T-helper 17 cell (primary cell): ENCODE data around the gene C1R. TPM values are rescaled to one million over a fixed set of nuclear protein-coding genes. Genes with fewer than 3 reads are reported as not detected.

ENCODE experiments used
- ATAC-seq: fragments of 150-1000 bp; cut with Tn5 transposase; 2 replicates; pipeline ENCODE4 v1.10.0; 2021; ENCODE audit warnings: mild to moderate bottlenecking, moderate library complexity
- DNase-seq, 3 donors: peaks; one replicate each; pipeline versions ENCODE4 v3.0.0 to v3.0.0-alpha.2; 2020 to 2021
- H3K9me3 ChIP-seq: one replicate; pipeline ENCODE4 v1.7.0; 2013; ENCODE audit warnings: low read length, mild to moderate bottlenecking; ENCODE audit not compliant: control insufficient read depth, poor library complexity, severe bottlenecking
- H3K27ac Mint-ChIP-seq: one replicate; pipeline ENCODE4 v1.8.0; 2022; ENCODE audit warnings: mild to moderate bottlenecking, moderate library complexity, mixed read lengths
- H3K27me3 Mint-ChIP-seq: one replicate; pipeline ENCODE4 v1.8.0; 2022; ENCODE audit warnings: mixed read lengths
- H3K36me3 Mint-ChIP-seq: one replicate; pipeline ENCODE4 v1.8.0; 2022; ENCODE audit warnings: low read depth, mixed read lengths
- H3K4me1 Mint-ChIP-seq: one replicate; pipeline ENCODE4 v1.8.0; 2022; ENCODE audit warnings: mild to moderate bottlenecking, mixed read lengths
- H3K4me3 Mint-ChIP-seq: one replicate; pipeline ENCODE4 v1.8.0; 2022; ENCODE audit warnings: mild to moderate bottlenecking, moderate library complexity, mixed read lengths
- total RNA-seq, 4 donors: library from RNA in 2 of 4; stranded (reverse) in 2 of 4; gene quantifications; one replicate each; pipeline ENCODE4 v1.2.3 and lab custom pipeline; 2022 to 2026

Gene C1R
- total RNA-seq, 2 donors from 2014 or later: 3.4 to 7.2 TPM

DNA sequence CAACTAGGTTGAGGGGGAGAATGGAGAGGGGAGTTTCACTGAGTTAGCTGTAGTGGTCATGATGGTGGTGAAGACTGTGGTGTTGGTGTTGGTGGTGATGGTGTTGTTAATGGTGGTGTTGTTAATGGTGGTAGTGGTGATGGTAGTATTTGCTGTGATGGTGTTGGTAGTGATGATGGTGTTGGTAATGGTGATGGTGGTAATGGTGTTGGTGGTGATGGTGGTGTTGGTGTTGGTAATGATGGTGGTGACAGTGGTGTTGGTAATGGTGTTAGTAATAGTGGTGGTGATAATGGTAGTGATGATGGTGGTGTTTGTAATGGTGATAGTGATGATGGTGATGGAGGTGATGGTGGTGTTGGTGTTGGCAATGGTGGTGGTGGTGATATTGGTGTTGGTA lies 9.1 kb downstream of the C1R start:
- no peak for DNase-seq
- Mint-ChIP-seq H3K27ac (no peak overlapping the region), H3K4me1 (no peaks in the 10 kb centered on the region), H3K36me3 (peaks cover 3% of the 10 kb centered on the region), H3K27me3 (no peaks in the 10 kb centered on the region), H3K4me3 (no peak overlapping the region)
- ATAC-seq: no peak
- H3K9me3 ChIP-seq: no peaks in the 10 kb centered on the region

DNA sequence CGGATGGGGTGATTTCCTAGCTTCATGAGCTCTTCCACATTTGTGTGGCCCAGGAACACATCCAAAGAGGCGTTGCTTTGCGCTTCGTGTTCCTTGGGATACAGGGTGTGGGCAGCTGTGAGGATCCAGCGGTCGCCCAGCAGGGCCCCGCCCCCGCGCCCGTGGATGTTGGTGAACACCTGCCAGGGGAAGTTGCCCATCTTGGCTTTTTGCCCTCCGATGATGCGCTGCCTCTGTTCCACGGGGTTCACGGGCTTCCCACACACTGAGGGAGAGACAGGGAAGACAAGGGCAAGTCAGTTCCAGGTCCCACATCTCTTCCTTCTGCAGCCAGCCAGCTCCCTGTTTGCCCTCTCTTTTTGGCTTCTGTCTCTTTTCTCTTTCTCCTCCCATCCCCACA lies 11.2 kb downstream of the C1R start:
- H3K27ac Mint-ChIP-seq: no peak overlapping the region
- no peak for ATAC-seq
- peaks cover 5% of the 10 kb centered on the region for H3K36me3 Mint-ChIP-seq
- H3K4me3 Mint-ChIP-seq: no peak overlapping the region
- no peak for DNase-seq
- peaks cover 5% of the 10 kb centered on the region for H3K4me1 Mint-ChIP-seq
- H3K27me3 Mint-ChIP-seq: peaks cover 10% of the 10 kb centered on the region
- H3K9me3 ChIP-seq: no peaks in the 10 kb centered on the region

GRCh38 chr12:7079826-7080125 lies 12.5 kb downstream of the C1R start:
- no peak for ATAC-seq
- Mint-ChIP-seq H3K27ac (no peak overlapping the region), H3K36me3 (peaks cover 10% of the 10 kb centered on the region), H3K4me3 (no peak overlapping the region), H3K27me3 (peaks cover 17% of the 10 kb centered on the region), H3K4me1 (peaks cover 12% of the 10 kb centered on the region)
- no peak for DNase-seq
- no peaks in the 10 kb centered on the region for H3K9me3 ChIP-seq

- no peaks in the 10 kb centered on the region for H3K9me3 ChIP-seq
- peaks cover 8% of the 10 kb centered on the region for H3K36me3 Mint-ChIP-seq
Observed at GRCh38 chr12:7078163-7078562, 14.1 kb downstream of the C1R start.

DNA sequence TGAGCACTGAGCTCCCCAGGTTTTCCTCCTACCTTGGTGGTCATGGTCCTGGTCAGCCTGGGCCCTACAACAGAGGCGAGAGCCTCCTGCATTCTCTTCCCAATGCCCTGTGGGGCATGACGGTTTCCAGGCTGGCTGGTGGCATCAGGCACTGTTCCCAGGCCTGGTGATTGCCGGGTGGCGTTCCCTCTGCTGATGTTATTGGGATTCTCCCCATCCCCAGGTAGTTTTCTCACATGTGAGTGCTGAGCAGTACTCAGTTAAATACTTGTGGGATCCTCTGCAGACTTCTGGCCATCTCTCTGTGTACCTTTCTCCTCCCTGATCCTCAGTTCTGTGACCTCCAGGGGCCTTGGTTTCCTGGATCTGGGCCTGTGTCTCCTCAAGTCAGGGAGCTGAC lies 15.8 kb downstream of the C1R start:
- ATAC-seq (no peak), DNase-seq (no peak)
- Mint-ChIP-seq H3K4me1 (peaks cover 12% of the 10 kb centered on the region), H3K4me3 (no peak overlapping the region), H3K27me3 (peaks cover 35% of the 10 kb centered on the region), H3K36me3 (peaks cover 7% of the 10 kb centered on the region), H3K27ac (peak overlapping the region; percentile 87)
- no peaks in the 10 kb centered on the region for H3K9me3 ChIP-seq

More at GRCh38 chr12:7078163-7078562, 14.1 kb downstream of the C1R start:
- Mint-ChIP-seq H3K27ac (no peak overlapping the region), H3K4me3 (no peak overlapping the region), H3K4me1 (peaks cover 12% of the 10 kb centered on the region), H3K27me3 (peaks cover 23% of the 10 kb centered on the region)
- no peak for DNase-seq
- no peak for ATAC-seq

DNA sequence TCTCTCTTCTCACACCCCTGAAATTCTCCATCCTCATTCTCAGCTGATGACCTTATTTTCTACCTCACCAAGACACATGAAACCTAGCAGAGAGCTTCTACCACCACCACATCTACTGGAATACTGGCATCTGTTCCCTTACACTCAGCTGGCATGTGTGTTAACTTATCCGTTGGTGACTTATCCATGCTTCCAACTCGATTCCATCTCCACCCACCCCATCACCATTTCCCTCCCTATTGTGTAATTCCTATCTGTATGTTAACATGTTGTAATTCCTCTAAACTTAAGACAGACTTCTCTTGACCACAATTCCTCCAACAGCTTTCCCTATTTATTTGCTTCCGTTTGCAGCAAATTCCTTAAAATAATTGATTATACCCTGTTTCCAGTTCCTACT lies 16.3 kb downstream of the C1R start:
- Mint-ChIP-seq H3K27ac (peak overlapping the region; percentile 87), H3K27me3 (peaks cover 35% of the 10 kb centered on the region), H3K36me3 (peaks cover 7% of the 10 kb centered on the region), H3K4me3 (no peak overlapping the region), H3K4me1 (peaks cover 12% of the 10 kb centered on the region)
- no peaks in the 10 kb centered on the region for H3K9me3 ChIP-seq
- no peak for ATAC-seq
- no peak for DNase-seq

DNA sequence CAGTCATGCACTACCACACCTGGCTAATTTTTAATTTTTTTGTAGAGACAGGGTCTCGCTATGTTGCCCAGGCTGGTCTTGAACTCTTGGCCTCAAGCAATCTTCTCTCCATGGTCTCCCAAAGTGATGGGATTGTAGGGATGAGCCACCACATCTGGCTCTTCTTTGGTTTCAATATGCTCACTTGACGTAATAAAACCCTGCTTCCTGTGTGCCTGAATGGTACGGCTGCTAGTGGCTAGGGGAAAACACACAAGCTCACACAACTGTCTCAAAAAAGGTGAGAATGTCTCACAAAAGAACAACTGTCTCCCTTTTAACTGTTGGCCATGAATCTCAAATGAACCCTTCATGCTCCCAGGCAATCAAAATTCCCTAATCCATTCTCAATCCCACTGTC lies 16.7 kb downstream of the C1R start:
- ATAC-seq: peak; percentile 28
- no peak for DNase-seq
- Mint-ChIP-seq H3K27me3 (peaks cover 40% of the 10 kb centered on the region), H3K27ac (peak overlapping the region; percentile 87), H3K4me3 (no peak overlapping the region), H3K36me3 (peaks cover 7% of the 10 kb centered on the region), H3K4me1 (peaks cover 12% of the 10 kb centered on the region)
- no peaks in the 10 kb centered on the region for H3K9me3 ChIP-seq

DNA sequence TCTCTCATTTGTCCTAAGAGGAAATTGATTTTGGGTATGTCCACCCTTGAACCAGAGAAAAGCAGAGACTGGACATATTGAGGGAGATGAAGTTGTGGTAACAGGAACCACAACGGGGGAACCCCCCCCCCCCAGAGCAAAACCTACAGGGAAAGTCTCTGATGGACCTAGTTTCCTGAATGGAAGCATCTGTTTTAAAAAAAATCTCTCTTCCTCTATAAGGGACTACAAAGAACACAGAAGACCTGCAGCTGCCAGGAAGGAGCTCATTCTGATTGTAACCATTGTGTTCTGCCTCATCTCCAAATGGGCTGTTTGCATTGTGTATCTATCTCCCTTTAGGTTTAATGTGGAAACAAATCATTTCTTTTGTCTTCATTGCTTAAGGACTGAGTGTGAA lies 18.3 kb downstream of the C1R start:
- ATAC-seq: no peak
- peaks cover 53% of the 10 kb centered on the region for H3K27me3 Mint-ChIP-seq

GRCh38 chr12:7072554-7072953 lies 19.7 kb downstream of the C1R start:
- no peaks in the 10 kb centered on the region for H3K9me3 ChIP-seq
- H3K36me3 Mint-ChIP-seq: peaks cover 11% of the 10 kb centered on the region
- H3K4me1 Mint-ChIP-seq: peaks cover 12% of the 10 kb centered on the region
- H3K27me3 Mint-ChIP-seq: peaks cover 65% of the 10 kb centered on the region
- H3K27ac Mint-ChIP-seq: no peak overlapping the region
- ATAC-seq: no peak
- H3K4me3 Mint-ChIP-seq: no peak overlapping the region
- DNase-seq: no peak

More for the DNA sequence above, 18.3 kb downstream of the C1R start:
- Mint-ChIP-seq H3K4me3 (no peak overlapping the region), H3K36me3 (peaks cover 7% of the 10 kb centered on the region), H3K27ac (no peak overlapping the region), H3K4me1 (peaks cover 12% of the 10 kb centered on the region)
- no peaks in the 10 kb centered on the region for H3K9me3 ChIP-seq
- no peak for DNase-seq

- H3K27me3 Mint-ChIP-seq: peaks cover 67% of the 10 kb centered on the region
- H3K4me1 Mint-ChIP-seq: peaks cover 12% of the 10 kb centered on the region
- DNase-seq (no peak), ATAC-seq (no peak)
- no peaks in the 10 kb centered on the region for H3K9me3 ChIP-seq
- H3K36me3 Mint-ChIP-seq: peaks cover 11% of the 10 kb centered on the region
- no peak overlapping the region for H3K4me3 Mint-ChIP-seq
- H3K27ac Mint-ChIP-seq: no peak overlapping the region
Observed at GRCh38 chr12:7072035-7072434, 20.2 kb downstream of the C1R start.

DNA sequence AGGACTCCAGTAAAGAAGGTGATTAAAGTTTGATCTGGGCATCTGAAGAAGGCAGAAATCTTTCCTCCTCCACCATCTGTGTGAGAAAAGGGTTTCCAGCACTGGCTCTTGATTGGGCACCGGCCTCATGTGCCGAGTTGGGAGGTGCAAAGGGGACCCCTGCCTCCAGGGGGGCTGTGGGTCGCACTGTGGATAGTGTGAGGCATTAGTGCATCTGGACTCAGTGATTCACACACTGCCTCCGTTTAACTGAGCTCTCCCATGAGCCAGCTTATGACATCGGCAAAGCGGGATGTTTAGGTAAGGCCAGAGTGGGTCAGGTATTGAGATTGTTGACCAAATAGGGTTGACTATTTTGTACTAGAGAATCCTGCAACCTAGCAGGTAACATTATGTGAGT lies 22.9 kb downstream of the C1R start:
- H3K4me3 Mint-ChIP-seq: no peak overlapping the region
- peaks cover 3% of the 10 kb centered on the region for H3K4me1 Mint-ChIP-seq
- H3K27me3 Mint-ChIP-seq: peaks cover 67% of the 10 kb centered on the region
- no peak for DNase-seq
- H3K27ac Mint-ChIP-seq: no peak overlapping the region
- H3K36me3 Mint-ChIP-seq: peaks cover 7% of the 10 kb centered on the region
- ATAC-seq: no peak
- H3K9me3 ChIP-seq: no peaks in the 10 kb centered on the region

GRCh38 chr12:7068994-7069346 lies 23.3 kb downstream of the C1R start:
- no peak for ATAC-seq
- peaks cover 67% of the 10 kb centered on the region for H3K27me3 Mint-ChIP-seq
- H3K36me3 Mint-ChIP-seq: peaks cover 7% of the 10 kb centered on the region
- peaks cover 3% of the 10 kb centered on the region for H3K4me1 Mint-ChIP-seq
- no peaks in the 10 kb centered on the region for H3K9me3 ChIP-seq
- no peak overlapping the region for H3K4me3 Mint-ChIP-seq
- no peak for DNase-seq
- no peak overlapping the region for H3K27ac Mint-ChIP-seq

- H3K27me3 Mint-ChIP-seq: peaks cover 61% of the 10 kb centered on the region
- H3K9me3 ChIP-seq: no peaks in the 10 kb centered on the region
- H3K4me3 Mint-ChIP-seq: no peak overlapping the region
- H3K36me3 Mint-ChIP-seq: peaks cover 7% of the 10 kb centered on the region
- ATAC-seq (no peak), DNase-seq (no peak)
- H3K27ac Mint-ChIP-seq: no peak overlapping the region
- H3K4me1 Mint-ChIP-seq: peaks cover 3% of the 10 kb centered on the region
Observed at GRCh38 chr12:7068240-7068993, 23.8 kb downstream of the C1R start.

DNA sequence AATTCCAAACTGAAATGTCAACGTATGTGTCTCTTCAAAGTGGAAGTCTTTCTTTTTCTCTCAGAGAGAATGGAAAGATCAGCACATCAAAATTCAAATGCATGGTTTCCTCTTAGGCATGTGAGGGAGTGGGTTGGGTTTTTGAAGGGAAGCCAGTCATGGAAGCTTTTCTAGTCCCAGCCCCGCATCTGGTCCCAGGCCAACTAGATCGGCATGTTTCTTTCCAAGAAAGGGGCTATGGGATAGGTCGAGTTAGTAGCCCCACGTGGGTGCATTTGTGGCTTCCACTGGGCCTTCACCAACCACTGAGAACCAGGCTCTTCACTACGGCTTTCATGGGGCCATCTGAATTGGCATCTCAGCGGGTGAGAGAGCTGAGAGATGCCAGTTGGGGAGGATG lies 25.1 kb downstream of the C1R start:
- ATAC-seq: no peak
- H3K4me3 Mint-ChIP-seq: no peak overlapping the region
- H3K9me3 ChIP-seq: no peaks in the 10 kb centered on the region
- peaks cover 55% of the 10 kb centered on the region for H3K27me3 Mint-ChIP-seq
- no peak for DNase-seq
- no peak overlapping the region for H3K27ac Mint-ChIP-seq
- peaks cover 3% of the 10 kb centered on the region for H3K4me1 Mint-ChIP-seq
- H3K36me3 Mint-ChIP-seq: peaks cover 7% of the 10 kb centered on the region
